GM21526 (cell line): ENCODE results near the gene BOK.
"Not testable (repeated sequence)": the region's sequence is repeated elsewhere in the genome, so short reads cannot be mapped to it uniquely, and the experiment has no call there.

Experiments used
- ATAC-seq: cut with Tn5 transposase; IDR thresholded peaks from one replicate; pipeline ENCODE4 v1.9.1; 2021; ENCODE audit warnings: moderate library complexity; ENCODE audit not compliant: unreplicated experiment, low FRiP score

BOK gene

GRCh38 chr2:241570961-241571581 is 12.5 kb downstream of the BOK start:
- ATAC-seq, result no peak

GRCh38 chr2:241571821-241572620 is 13.5 kb downstream of the BOK start:
- ATAC-seq, result no peak

- not testable (repeated sequence) for ATAC-seq
These were observed 14.5 kb downstream of the BOK start for GRCh38 chr2:241572915-241573651.

- no peak for ATAC-seq
These were observed 15.2 kb downstream of the BOK start for GRCh38 chr2:241573741-241574140.

- no peak for ATAC-seq
These were observed 16.5 kb downstream of the BOK start for GRCh38 chr2:241574911-241575623.

- no peak for ATAC-seq
These were observed 17.2 kb downstream of the BOK start for GRCh38 chr2:241575624-241576292.

GRCh38 chr2:241576293-241576654 is 17.7 kb downstream of the BOK start:
- ATAC-seq, result no peak

GRCh38 chr2:241577413-241578122 is 19.0 kb downstream of the BOK start:
- no peak for ATAC-seq

- no peak for ATAC-seq
These were observed 20.7 kb downstream of the BOK start for GRCh38 chr2:241579281-241579680.

- ATAC-seq, result no peak
These were observed 23.8 kb downstream of the BOK start for GRCh38 chr2:241582328-241582727.

GRCh38 chr2:241582806-241583205 is 24.3 kb downstream of the BOK start:
- ATAC-seq, result no peak

GRCh38 chr2:241584436-241584835 is 25.9 kb downstream of the BOK start:
- ATAC-seq, result no peak

- ATAC-seq, result no peak
These were observed 28.2 kb downstream of the BOK start for GRCh38 chr2:241586564-241587264.

GRCh38 chr2:241589863-241590262 is 31.3 kb downstream of the BOK start:
- not testable (repeated sequence) for ATAC-seq

- ATAC-seq, result not testable (repeated sequence)
These were observed 32.2 kb downstream of the BOK start for GRCh38 chr2:241590496-241591455.

GRCh38 chr2:241592126-241592845 is 33.7 kb downstream of the BOK start:
- ATAC-seq, result no peak

GRCh38 chr2:241593271-241593670 is 34.7 kb downstream of the BOK start:
- no peak for ATAC-seq
